Caco-2 (cell line): ENCODE results near the gene C15orf40. TPM values are rescaled to one million over a fixed set of nuclear protein-coding genes. Genes with fewer than 3 reads are reported as not detected.

Source experiments
- BruUV-seq: library from RNA; stranded (reverse); fragments of 400-500 nt; replicated peaks from 2 replicates; lab custom pipeline; 2021; lab: Mats Ljungman, UMichigan
- CTCF ChIA-PET: fragments of 300-600 bp; sonication (Branson Sonifier 250); formaldehyde crosslinking; loops from one replicate; lab custom pipeline; 2022; ENCODE audit warnings: antibody characterized with exemption; lab: Charles Lee
- POLR2A ChIA-PET: fragments of 300-600 bp; sonication (Branson Sonifier 250); formaldehyde crosslinking; loops from one replicate; lab custom pipeline; 2022; ENCODE audit warnings: antibody characterized with exemption; lab: Charles Lee
- DNase-seq, 2 experiments: peaks; one replicate each; pipeline versions ENCODE4 v3.0.0 to v3.0.0-alpha.2; 2020 to 2022
- H3K27me3 ChIP-seq: replicated peaks from 2 replicates; pipeline ENCODE4 v1.6.0; 2011; ENCODE audit warnings: low read length; ENCODE audit not compliant: control insufficient read depth, insufficient read depth
- H3K36me3 ChIP-seq: 2 replicates; pipeline ENCODE4 v1.5.1; 2011; ENCODE audit warnings: low read length; ENCODE audit not compliant: control insufficient read depth, insufficient read depth
- H3K4me1 ChIP-seq: fragments of 250-450 bp; sonication (Bioruptor Pico); 2 replicates; pipeline ENCODE4 v1.5.1; 2020; ENCODE audit warnings: mild to moderate bottlenecking
- H3K4me3 ChIP-seq: 2 replicates; pipeline ENCODE4 v1.5.1; 2011; ENCODE audit warnings: low read depth, mild to moderate bottlenecking, control low read depth, low read length
- H3K9me3 ChIP-seq: fragments of 250-450 bp; sonication (Bioruptor Pico); 2 replicates; pipeline ENCODE4 v1.5.1; 2020; ENCODE audit warnings: mild to moderate bottlenecking, moderate library complexity
- H3K27ac Mint-ChIP-seq: one replicate; pipeline ENCODE4 v1.8.0; 2022; ENCODE audit warnings: mixed read lengths; ENCODE audit not compliant: unreplicated experiment
- H3K27me3 Mint-ChIP-seq: one replicate; pipeline ENCODE4 v1.8.0; 2022; ENCODE audit warnings: mixed read lengths; ENCODE audit not compliant: insufficient read depth, unreplicated experiment
- H3K36me3 Mint-ChIP-seq: one replicate; pipeline ENCODE4 v1.8.0; 2022; ENCODE audit warnings: mild to moderate bottlenecking, mixed read lengths; ENCODE audit not compliant: insufficient read depth, unreplicated experiment
- H3K4me1 Mint-ChIP-seq: one replicate; pipeline ENCODE4 v1.8.0; 2022; ENCODE audit warnings: low read depth, mixed read lengths; ENCODE audit not compliant: unreplicated experiment
- H3K4me3 Mint-ChIP-seq: one replicate; pipeline ENCODE4 v1.8.0; 2022; ENCODE audit warnings: mild to moderate bottlenecking, moderate library complexity, mixed read lengths; ENCODE audit not compliant: unreplicated experiment
- H3K9me3 Mint-ChIP-seq: one replicate; pipeline ENCODE4 v1.8.0; 2022; ENCODE audit warnings: mixed read lengths; ENCODE audit not compliant: unreplicated experiment
- intact Hi-C: fragments of 100-400 bp; cut with micrococcal nuclease; formaldehyde crosslinking; loops from one replicate; pipeline ENCODE4 v1.10.0; 2022; ENCODE audit not compliant: unreplicated experiment
- total RNA-seq: library from RNA; stranded (reverse); gene quantifications from 2 replicates; pipeline ENCODE4 v1.2.3, GENCODE V29; 2022
- TF ChIP-seq, protein P1 (sequence below), 2 experiments: fragments of 200-600 bp in 1 of 2; IDR thresholded peaks; 1 replicate in 1 of 2; 2 replicates in 1 of 2; pipeline versions ENCODE4 v1.5.1 to v1.8.0; 2011 to 2022; ENCODE audit warnings: antibody characterized with exemption in 1 of 2, control low read depth in 1 of 2, inconsistent platforms in 1 of 2, low read depth in 1 of 2, low read length in 1 of 2, mild to moderate bottlenecking in 1 of 2, moderate library complexity in 1 of 2; ENCODE audit not compliant: insufficient read depth in 1 of 2, severe bottlenecking in 1 of 2, unreplicated experiment in 1 of 2

C15orf40 gene
- total RNA-seq, 1 experiment from 2014 or later = 27.2 TPM

DNA sequence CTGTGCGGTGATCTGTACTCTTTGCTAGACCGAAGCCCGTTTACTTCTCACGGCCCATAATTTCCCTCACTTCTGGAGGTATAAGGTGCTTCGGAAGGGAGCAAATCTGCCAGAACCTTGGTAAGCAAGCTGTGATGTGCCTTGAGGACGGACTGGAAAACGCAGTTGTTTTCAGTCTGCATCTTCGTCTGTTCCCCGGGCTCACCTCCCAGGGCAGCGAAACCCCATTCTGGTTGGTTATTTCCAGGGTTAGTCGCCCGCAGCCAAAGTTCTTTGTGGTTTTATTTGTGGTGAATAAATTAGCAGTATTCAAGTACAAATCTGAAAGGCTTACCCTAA is 25.0 kb downstream of the C15orf40 start:
- Mint-ChIP-seq H3K27me3 (no peaks in the 10 kb centered on the region), H3K36me3 (peaks cover 29% of the 10 kb centered on the region), H3K4me1 (no peaks in the 10 kb centered on the region), H3K9me3 (no peaks in the 10 kb centered on the region), H3K27ac (peak overlapping the region; percentile 88), H3K4me3 (peak overlapping the region; percentile 86)
- ChIA-PET CTCF (interaction anchor here (1.5 kb wide), 1 partner anchor 456 kb away, joined by 4 read pairs; no protein-coding TSS in a partner anchor), POLR2A (no interaction called here)
- Histone ChIP-seq H3K27me3 (no peaks in the 10 kb centered on the region), H3K9me3 (no peaks in the 10 kb centered on the region), H3K36me3 (no peaks in the 10 kb centered on the region), H3K4me3 (peak overlapping the region; percentile 99), H3K4me1 (peaks cover 5% of the 10 kb centered on the region)
- intact Hi-C loops = loop anchor here (5.0 to 10.0 kb wide), 2 partner anchors 139 to 182 kb away; partner anchors contain the start of genes FSD2 and WHAMM
- DNase-seq = no peak
- BruUV-seq = TSS peak; percentile 77
- TF ChIP-seq, protein P1, sequence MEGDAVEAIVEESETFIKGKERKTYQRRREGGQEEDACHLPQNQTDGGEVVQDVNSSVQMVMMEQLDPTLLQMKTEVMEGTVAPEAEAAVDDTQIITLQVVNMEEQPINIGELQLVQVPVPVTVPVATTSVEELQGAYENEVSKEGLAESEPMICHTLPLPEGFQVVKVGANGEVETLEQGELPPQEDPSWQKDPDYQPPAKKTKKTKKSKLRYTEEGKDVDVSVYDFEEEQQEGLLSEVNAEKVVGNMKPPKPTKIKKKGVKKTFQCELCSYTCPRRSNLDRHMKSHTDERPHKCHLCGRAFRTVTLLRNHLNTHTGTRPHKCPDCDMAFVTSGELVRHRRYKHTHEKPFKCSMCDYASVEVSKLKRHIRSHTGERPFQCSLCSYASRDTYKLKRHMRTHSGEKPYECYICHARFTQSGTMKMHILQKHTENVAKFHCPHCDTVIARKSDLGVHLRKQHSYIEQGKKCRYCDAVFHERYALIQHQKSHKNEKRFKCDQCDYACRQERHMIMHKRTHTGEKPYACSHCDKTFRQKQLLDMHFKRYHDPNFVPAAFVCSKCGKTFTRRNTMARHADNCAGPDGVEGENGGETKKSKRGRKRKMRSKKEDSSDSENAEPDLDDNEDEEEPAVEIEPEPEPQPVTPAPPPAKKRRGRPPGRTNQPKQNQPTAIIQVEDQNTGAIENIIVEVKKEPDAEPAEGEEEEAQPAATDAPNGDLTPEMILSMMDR (IDR thresholded peaks at IDR 0.05; ENCODE audit: insufficient read depth in 1 of 2, low read depth in 1 of 2, low read length in 1 of 2, severe bottlenecking in 1 of 2, unreplicated experiment in 1 of 2) = no peak

DNA sequence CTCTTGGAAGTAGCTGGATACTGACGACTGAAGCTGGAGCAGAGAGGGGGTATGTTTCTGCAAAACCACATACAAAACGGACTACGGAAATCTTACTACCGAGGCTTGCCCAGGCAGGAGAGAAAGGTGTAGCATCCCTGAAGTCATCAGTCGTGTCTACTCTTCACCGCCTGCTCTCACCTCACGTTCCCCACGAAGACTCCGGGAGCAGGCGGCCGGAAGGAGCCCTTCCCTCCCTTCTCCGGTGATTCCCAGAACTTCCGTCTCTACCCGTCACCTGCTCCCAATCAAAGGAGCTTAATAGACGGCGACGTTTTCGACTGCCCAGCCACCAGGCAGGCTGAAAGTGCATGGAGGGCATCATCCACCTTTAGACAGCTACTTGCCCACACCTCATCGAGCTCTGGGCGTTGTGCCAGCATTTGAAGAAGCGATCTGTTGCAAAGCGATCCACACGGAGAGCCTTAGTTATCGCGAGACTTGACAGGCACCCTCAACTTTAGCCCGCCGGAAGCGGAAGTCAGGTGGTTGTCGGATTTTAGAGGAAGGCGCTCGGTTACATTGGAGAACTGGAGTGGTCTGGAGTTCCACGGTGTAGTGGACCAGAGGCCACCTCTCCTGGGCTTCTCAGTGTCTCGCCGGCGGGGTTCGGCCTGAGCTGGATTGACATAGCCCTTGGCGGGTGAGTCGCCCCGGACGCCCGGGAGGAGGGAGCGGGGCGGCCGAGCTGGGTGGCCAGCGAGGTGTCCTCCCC is 25.6 kb downstream of the C15orf40 start, which contains the start of gene RAMAC:
Gene RAMAC, plus strand, starts transcription at position 523 of the 754 bp plus-strand sequence. CDS start 2,809 bp downstream, outside the sequence.
- Histone ChIP-seq H3K27me3 (no peaks in the 10 kb centered on the region), H3K4me3 (peak within 1 kb of the TSS; percentile 99), H3K4me1 (peaks cover 5% of the 10 kb centered on the region), H3K9me3 (no peaks in the 10 kb centered on the region), H3K36me3 (no peaks in the 10 kb centered on the region)
- POLR2A ChIA-PET = no interaction called here
- TSS peak; percentile 64 for BruUV-seq
- no peaks in the 10 kb centered on the region for H3K27me3 Mint-ChIP-seq
- peak; percentile 88 to 91 for DNase-seq
- intact Hi-C loops = loop anchor here (5.0 to 10.0 kb wide), 2 partner anchors 139 to 181 kb away; partner anchors contain the start of genes FSD2 and WHAMM
- peaks cover 27% of the 10 kb centered on the region for H3K36me3 Mint-ChIP-seq
- CTCF ChIA-PET = interaction anchor here (1.5 kb wide), 1 partner anchor 455 kb away, joined by 4 read pairs; no protein-coding TSS in a partner anchor
- peak within 1 kb of the TSS; percentile 86 for H3K4me3 Mint-ChIP-seq
- TF ChIP-seq, protein P1 (IDR thresholded peaks at IDR 0.05; ENCODE audit: insufficient read depth in 1 of 2, low read depth in 1 of 2, low read length in 1 of 2, severe bottlenecking in 1 of 2, unreplicated experiment in 1 of 2) = no peak
- H3K27ac Mint-ChIP-seq = peak within 1 kb of the TSS; percentile 88
- H3K4me1 Mint-ChIP-seq = no peaks in the 10 kb centered on the region
- no peaks in the 10 kb centered on the region for H3K9me3 Mint-ChIP-seq

DNA sequence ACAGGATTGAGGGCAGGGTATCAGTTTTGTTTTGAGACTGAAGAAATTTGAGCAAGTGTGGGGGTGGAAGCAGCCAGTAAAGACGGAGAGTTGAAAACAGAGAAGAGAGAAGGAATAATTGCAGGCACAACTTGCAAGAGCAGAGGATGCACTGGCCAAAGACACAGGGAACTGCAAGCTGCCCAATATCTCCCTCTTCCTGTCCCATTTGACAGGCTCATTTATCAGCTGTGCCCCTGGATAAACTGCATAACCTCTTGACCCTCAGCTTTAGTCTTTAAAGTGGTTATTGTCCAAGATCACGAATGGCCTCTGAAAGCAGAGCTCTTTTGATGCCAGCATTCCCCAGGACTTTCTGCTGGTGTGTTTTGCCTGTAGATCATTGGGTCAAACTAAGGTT is 30.5 kb downstream of the C15orf40 start:
- CTCF ChIA-PET = no interaction called here
- H3K36me3 Mint-ChIP-seq = peaks cover 4% of the 10 kb centered on the region
- H3K27me3 ChIP-seq = no peaks in the 10 kb centered on the region
- H3K9me3 ChIP-seq = no peaks in the 10 kb centered on the region
- H3K27ac Mint-ChIP-seq = no peak overlapping the region
- intact Hi-C loops = loop anchor here (10.0 kb wide), 1 partner anchor 176 kb away; the partner anchor contains the start of genes FSD2 and WHAMM
- BruUV-seq = no TSS peak
- no peaks in the 10 kb centered on the region for H3K4me1 Mint-ChIP-seq
- H3K36me3 ChIP-seq = no peaks in the 10 kb centered on the region
- POLR2A ChIA-PET = no interaction called here
- no peaks in the 10 kb centered on the region for H3K9me3 Mint-ChIP-seq
- TF ChIP-seq, protein P1 (IDR thresholded peaks at IDR 0.05; ENCODE audit: insufficient read depth in 1 of 2, low read depth in 1 of 2, low read length in 1 of 2, severe bottlenecking in 1 of 2, unreplicated experiment in 1 of 2) = no peak
- H3K27me3 Mint-ChIP-seq = no peaks in the 10 kb centered on the region
- no peak overlapping the region for H3K4me3 ChIP-seq
- H3K4me3 Mint-ChIP-seq = no peak overlapping the region
- no peaks in the 10 kb centered on the region for H3K4me1 ChIP-seq
- DNase-seq = no peak
